ENCODE measurements around the gene CCDC33.

GRCh38 chr15:74339371-74339770 is 103.2 kb downstream of the CCDC33 start:
- TF ChIP-seq CTCF (IDR thresholded peaks at IDR 0.05) (no peak), EP300 (IDR thresholded peaks at IDR 0.05) (no peak), POLR2A (IDR thresholded peaks at IDR 0.05) (no peak), POLR2AphosphoS5 (IDR thresholded peaks at IDR 0.05) (no peak)
